Esophagus (tissue), 2 donors: Measurements from ENCODE around the gene TRMU. TPM values are rescaled to one million over a fixed set of nuclear protein-coding genes. Genes with fewer than 3 reads are reported as not detected.

Source experiments
- H3K27ac ChIP-seq, 2 donors: one replicate each; pipeline ENCODE4 v1.5.1; 2013; ENCODE audit warnings: low read depth in 2 of 2, mild to moderate bottlenecking in 2 of 2, inconsistent platforms in 1 of 2, low read length in 1 of 2, moderate library complexity in 1 of 2
- H3K27me3 ChIP-seq, 2 donors: one replicate each; pipeline ENCODE4 v1.6.1; 2013; ENCODE audit warnings: low read length in 2 of 2, control low read depth in 1 of 2, mild to moderate bottlenecking in 1 of 2; ENCODE audit not compliant: insufficient read depth in 2 of 2, control insufficient read depth in 1 of 2
- H3K36me3 ChIP-seq, 2 donors: one replicate each; pipeline ENCODE4 v1.6.1; 2013; ENCODE audit warnings: low read length in 1 of 2; ENCODE audit not compliant: control insufficient read depth in 2 of 2, insufficient read depth in 2 of 2
- H3K4me1 ChIP-seq, 2 donors: one replicate each; pipeline ENCODE4 v1.6.1; 2013; ENCODE audit warnings: low read length in 1 of 2; ENCODE audit not compliant: control insufficient read depth in 2 of 2, insufficient read depth in 2 of 2
- H3K4me3 ChIP-seq, 2 donors: one replicate each; pipeline ENCODE4 v1.5.1; 2013; ENCODE audit warnings: low read length in 2 of 2, mild to moderate bottlenecking in 2 of 2, low read depth in 1 of 2, moderate library complexity in 1 of 2
- H3K9me3 ChIP-seq, 2 donors: one replicate each; pipeline ENCODE4 v1.6.1; 2013; ENCODE audit warnings: mild to moderate bottlenecking in 2 of 2, low read depth in 1 of 2, low read length in 1 of 2, moderate library complexity in 1 of 2; ENCODE audit not compliant: control insufficient read depth in 2 of 2, insufficient read depth in 1 of 2
- WGBS, 2 donors: extraction: QIAGEN DNeasy Blood & Tissue Kit; methylation state at CpG; one replicate each; pipeline ENCODE4 v1.1.7; 2013; 5-methylcytosine and 5-hydroxymethylcytosine counted together
- polyA plus RNA-seq, 2 donors: library from polyadenylated mRNA; stranded (reverse); fragments of 200-250 nt; gene quantifications; one replicate each; pipeline ENCODE4 v1.2.3, GENCODE V29; 2013
- donor health status: healthy with polysubstance abuse.
- donor health status: Bipolar disorder and iron deficiency.

TRMU gene
- polyA plus RNA-seq, 2 donors = 24.3 to 32.4 TPM

GRCh38 chr22:46319319-46319718, 16.2 kb upstream of the TRMU start:
- 98% methylated on average over 10 of the region's 10 CpGs for WGBS, 2 donors
- Histone ChIP-seq H3K4me3 (no peak overlapping the region), H3K27me3 (no peaks in the 10 kb centered on the region), H3K9me3 (no peaks in the 10 kb centered on the region), H3K27ac (no peak overlapping the region), H3K4me1 (no peaks in the 10 kb centered on the region), H3K36me3 (peaks cover 0 to 4% of the 10 kb centered on the region in 2 donors)

GRCh38 chr22:46320166-46320710, 15.3 kb upstream of the TRMU start:
- no peaks in the 10 kb centered on the region for H3K9me3 ChIP-seq
- no peaks in the 10 kb centered on the region for H3K27me3 ChIP-seq
- H3K4me3 ChIP-seq = no peak overlapping the region
- 91 to 93% methylated on average over 14 of the region's 14 CpGs for WGBS, 2 donors
- no peaks in the 10 kb centered on the region for H3K4me1 ChIP-seq
- no peak overlapping the region for H3K27ac ChIP-seq
- H3K36me3 ChIP-seq = peaks cover 0 to 4% of the 10 kb centered on the region in 2 donors

- Histone ChIP-seq H3K36me3 (peaks cover 0 to 5% of the 10 kb centered on the region in 2 donors), H3K4me1 (no peaks in the 10 kb centered on the region), H3K9me3 (no peaks in the 10 kb centered on the region), H3K27ac (no peak overlapping the region), H3K27me3 (no peaks in the 10 kb centered on the region), H3K4me3 (no peak overlapping the region)
- WGBS, 2 donors = 96% methylated on average over 20 of the region's 20 CpGs
Observed at GRCh38 chr22:46320716-46321386, 14.7 kb upstream of the TRMU start.

GRCh38 chr22:46322711-46323110, 12.8 kb upstream of the TRMU start:
- Histone ChIP-seq H3K4me3 (no peak overlapping the region), H3K27me3 (no peaks in the 10 kb centered on the region), H3K27ac (no peak overlapping the region), H3K4me1 (no peaks in the 10 kb centered on the region), H3K36me3 (peaks cover 0 to 6% of the 10 kb centered on the region in 2 donors), H3K9me3 (no peaks in the 10 kb centered on the region)
- WGBS, 2 donors = 95% methylated on average over 15 of the region's 15 CpGs

- H3K4me3 ChIP-seq = no peak overlapping the region
- WGBS, 2 donors = 96 to 97% methylated on average over 19 of the region's 19 CpGs
Observed at GRCh38 chr22:46323162-46323561, 12.4 kb upstream of the TRMU start.

GRCh38 chr22:46326066-46326680, 9.3 kb upstream of the TRMU start:
- peaks cover 0 to 8% of the 10 kb centered on the region in 2 donors for H3K36me3 ChIP-seq
- 93 to 96% methylated on average over 23 of the region's 23 CpGs for WGBS, 2 donors
- H3K9me3 ChIP-seq = no peaks in the 10 kb centered on the region
- H3K27me3 ChIP-seq = no peaks in the 10 kb centered on the region
- no peak overlapping the region for H3K4me3 ChIP-seq
- H3K27ac ChIP-seq = no peak overlapping the region
- H3K4me1 ChIP-seq = no peaks in the 10 kb centered on the region

More at GRCh38 chr22:46323162-46323561, 12.4 kb upstream of the TRMU start:
- no peak overlapping the region for H3K27ac ChIP-seq
- H3K9me3 ChIP-seq = no peaks in the 10 kb centered on the region
- H3K27me3 ChIP-seq = no peaks in the 10 kb centered on the region
- H3K4me1 ChIP-seq = no peaks in the 10 kb centered on the region
- H3K36me3 ChIP-seq = peaks cover 0 to 6% of the 10 kb centered on the region in 2 donors

GRCh38 chr22:46327691-46328465, 7.6 kb upstream of the TRMU start:
- no peak overlapping the region for H3K27ac ChIP-seq
- H3K27me3 ChIP-seq = no peaks in the 10 kb centered on the region
- 96 to 97% methylated on average over 13 of the region's 13 CpGs for WGBS, 2 donors
- H3K4me3 ChIP-seq = no peak overlapping the region
- H3K36me3 ChIP-seq = peaks cover 0 to 8% of the 10 kb centered on the region in 2 donors
- no peaks in the 10 kb centered on the region for H3K4me1 ChIP-seq
- no peaks in the 10 kb centered on the region for H3K9me3 ChIP-seq

- Histone ChIP-seq H3K36me3 (peaks cover 0 to 8% of the 10 kb centered on the region in 2 donors), H3K4me3 (no peak overlapping the region), H3K27me3 (no peaks in the 10 kb centered on the region), H3K9me3 (no peaks in the 10 kb centered on the region), H3K27ac (no peak overlapping the region), H3K4me1 (no peaks in the 10 kb centered on the region)
- WGBS, 2 donors = 97 to 99% methylated on average over 11 of the region's 11 CpGs
Observed at GRCh38 chr22:46328797-46329196, 6.7 kb upstream of the TRMU start.

- no peak overlapping the region for H3K27ac ChIP-seq
- no peaks in the 10 kb centered on the region for H3K27me3 ChIP-seq
- 89 to 95% methylated on average over 8 of the region's 8 CpGs for WGBS, 2 donors
- no peaks in the 10 kb centered on the region for H3K9me3 ChIP-seq
- peaks cover 0 to under 1% of the 10 kb centered on the region in 2 donors for H3K4me1 ChIP-seq
- no peak overlapping the region for H3K4me3 ChIP-seq
- peaks cover 0 to 8% of the 10 kb centered on the region in 2 donors for H3K36me3 ChIP-seq
Observed at GRCh38 chr22:46329616-46330015, 5.9 kb upstream of the TRMU start.
